CD4-positive, alpha-beta T cell (primary cell): ENCODE measurements around the gene SLC27A5. TPM values are rescaled to one million over a fixed set of nuclear protein-coding genes. Genes with fewer than 3 reads are reported as not detected.

Experiments used
- ATAC-seq: fragments of 200-7000 bp; cut with Tn5 transposase; one replicate; pipeline ENCODE4 v1.10.0; 2022; ENCODE audit warnings: mild to moderate bottlenecking; ENCODE audit not compliant: poor library complexity
- CTCF ChIA-PET: fragments of 350-600 bp; sonication (Branson Sonifier 250); formaldehyde crosslinking; loops from one replicate; lab custom pipeline; 2021; ENCODE audit warnings: antibody characterized with exemption, inconsistent platforms; lab: Charles Lee
- POLR2A ChIA-PET: fragments of 350-600 bp; sonication (Branson Sonifier 250); formaldehyde crosslinking; loops from one replicate; lab custom pipeline; 2021; ENCODE audit warnings: antibody characterized with exemption, inconsistent platforms; lab: Charles Lee
- DNase-seq, 14 experiments: peaks; one replicate each; pipeline ENCODE4 v3.0.0-alpha.2; 2013 to 2020; ENCODE audit warnings: mixed read lengths in 2 of 14
- H3K27ac ChIP-seq, 2 donors: one replicate each; pipeline versions ENCODE4 v1.5.1 to v1.7.0; 2013; ENCODE audit warnings: low read length in 2 of 2, low read depth in 1 of 2, mild to moderate bottlenecking in 1 of 2
- H3K27me3 ChIP-seq, 2 experiments: 1 replicate in 1 of 2; 2 replicates in 1 of 2; pipeline versions ENCODE4 v1.6.1 to v1.7.0; 2013; ENCODE audit warnings: low read length in 2 of 2, control low read depth in 1 of 2, mild to moderate bottlenecking in 1 of 2, moderate library complexity in 1 of 2; ENCODE audit not compliant: insufficient read depth in 2 of 2, control insufficient read depth in 1 of 2
- H3K36me3 ChIP-seq: one replicate; pipeline ENCODE4 v1.6.1; 2013; ENCODE audit warnings: low read length, control low read depth; ENCODE audit not compliant: insufficient read depth
- H3K4me1 ChIP-seq: one replicate; pipeline ENCODE4 v1.6.1; 2013; ENCODE audit warnings: low read length, control low read depth; ENCODE audit not compliant: insufficient read depth
- H3K4me3 ChIP-seq: one replicate; pipeline ENCODE4 v1.5.1; 2013; ENCODE audit warnings: mild to moderate bottlenecking, low read length, moderate library complexity
- H3K9me3 ChIP-seq, 2 experiments: 1 replicate in 1 of 2; 2 replicates in 1 of 2; pipeline versions ENCODE4 v1.6.1 to v1.7.0; 2013; ENCODE audit warnings: low read length in 2 of 2, mild to moderate bottlenecking in 2 of 2, control low read depth in 1 of 2, moderate library complexity in 1 of 2; ENCODE audit not compliant: control insufficient read depth in 1 of 2, insufficient read depth in 1 of 2
- H3K27ac Mint-ChIP-seq: one replicate; pipeline ENCODE4 v1.8.0; 2020; ENCODE audit warnings: mixed read lengths
- H3K27me3 Mint-ChIP-seq: one replicate; pipeline ENCODE4 v1.8.0; 2021; ENCODE audit warnings: mixed read lengths
- H3K36me3 Mint-ChIP-seq: one replicate; pipeline ENCODE4 v1.8.0; 2021; ENCODE audit warnings: low read depth, mixed read lengths
- H3K4me1 Mint-ChIP-seq: one replicate; pipeline ENCODE4 v1.8.0; 2021; ENCODE audit warnings: low read depth, mixed read lengths
- H3K4me3 Mint-ChIP-seq: one replicate; pipeline ENCODE4 v1.8.0; 2020; ENCODE audit warnings: mild to moderate bottlenecking, mixed read lengths
- H3K9me3 Mint-ChIP-seq: one replicate; pipeline ENCODE4 v1.8.0; 2020; ENCODE audit warnings: mixed read lengths
- CTCF ChIP-seq: fragments of 200-600 bp; IDR thresholded peaks from one replicate; pipeline ENCODE4 v1.8.0; 2022; ENCODE audit warnings: antibody characterized with exemption, mild to moderate bottlenecking
- intact Hi-C, 2 experiments: fragments of 100-400 bp; cut with DNase I in 1 of 2; cut with micrococcal nuclease in 1 of 2; formaldehyde crosslinking; loops; one replicate each; pipeline versions ENCODE4 v1.15.1 to v1.9.0; 2023 to 2025; cut with DNase I, micrococcal nuclease
- total RNA-seq, 174 experiments: library from RNA in 2 of 174; stranded (reverse) in 2 of 174; gene quantifications; one replicate each; pipeline ENCODE4 v1.2.3 and lab custom pipeline; 2021 to 2026

SLC27A5 gene
- total RNA-seq, 2 experiments from 2014 or later: 3.5 to 4.8 TPM

GRCh38 chr19:58545286-58546018 lies 33.7 kb upstream of the SLC27A5 start:
- Histone ChIP-seq H3K9me3 (no peaks in the 10 kb centered on the region), H3K27ac (peak overlapping the region; percentile 18 to 50), H3K36me3 (peaks cover 51% of the 10 kb centered on the region), H3K4me1 (peaks cover 42% of the 10 kb centered on the region), H3K4me3 (peak overlapping the region; percentile 70), H3K27me3 (no peaks in the 10 kb centered on the region)
- DNase-seq (peak in 2 of 14 experiments; percentile 35 to 43), ATAC-seq (no peak)
- Mint-ChIP-seq H3K9me3 (no peaks in the 10 kb centered on the region), H3K27me3 (no peaks in the 10 kb centered on the region), H3K4me1 (peaks cover 39% of the 10 kb centered on the region), H3K4me3 (peak overlapping the region; percentile 95), H3K27ac (peak overlapping the region; percentile 91), H3K36me3 (peaks cover 63% of the 10 kb centered on the region)
- ChIA-PET POLR2A (interaction anchor here (1.2 to 3.2 kb wide), 6 partner anchors 9 to 32 kb away, joined by 3 to 64 read pairs (median 22); partner anchors contain the start of genes CHMP2A, UBE2M and ZBTB45), CTCF (interaction anchor here (3.3 kb wide), 1 partner anchor 26 kb away, joined by 34 read pairs; the partner anchor contains the start of gene ZBTB45)
- intact Hi-C loops: no loop called here
- TF ChIP-seq CTCF: no peak

- intact Hi-C loops: loop anchor here (1.0 kb wide), 4 partner anchors 10 to 29 kb away; partner anchors contain the start of genes MZF1 (in 2 of the 2), ZBTB45 (in 2 of the 2) and UBE2M (in 1 of the 2)
- H3K27me3 ChIP-seq: no peaks in the 10 kb centered on the region
- TF ChIP-seq CTCF: no peak
- no peaks in the 10 kb centered on the region for H3K9me3 Mint-ChIP-seq
- DNase-seq (peak in 13 of 14 experiments; percentile 55 to 93 (median 78)), ATAC-seq (peak; percentile 39)
- ChIA-PET CTCF (interaction anchor here (1.2 to 3.3 kb wide), 4 partner anchors 25 to 36 kb away, joined by 3 to 34 read pairs (median 8); partner anchors contain the start of gene ZBTB45), POLR2A (interaction anchor here (0.9 to 3.2 kb wide), 17 partner anchors 10 to 197 kb away, joined by 3 to 64 read pairs (median 4); partner anchors contain the start of genes CHMP2A, MZF1, UBE2M and ZBTB45)
- peak overlapping the region; percentile 95 for H3K4me3 Mint-ChIP-seq
- no peaks in the 10 kb centered on the region for H3K9me3 ChIP-seq
- H3K27me3 Mint-ChIP-seq: no peaks in the 10 kb centered on the region
- peak overlapping the region in 1 of 2 donors; percentile 56 for H3K27ac ChIP-seq
- H3K36me3 ChIP-seq: peaks cover 44% of the 10 kb centered on the region
- peaks cover 42% of the 10 kb centered on the region for H3K4me1 ChIP-seq
- peaks cover 56% of the 10 kb centered on the region for H3K36me3 Mint-ChIP-seq
- peaks cover 39% of the 10 kb centered on the region for H3K4me1 Mint-ChIP-seq
- H3K27ac Mint-ChIP-seq: peak overlapping the region; percentile 95
- H3K4me3 ChIP-seq: peak overlapping the region; percentile 70
Observed at GRCh38 chr19:58544591-58545285, 32.9 kb upstream of the SLC27A5 start.
